HEK293 (cell line): ENCODE measurements around the gene DLGAP5.

Experiments used
- EGR2 ChIP-seq: fragments of 450-650 bp; formaldehyde crosslinking; IDR thresholded peaks from 2 replicates; pipeline ENCODE4 v1.5.1; 2016; ENCODE audit warnings: low read depth, missing biosample characterization, missing genetic modification characterization
- HIC1 ChIP-seq: fragments of 450-650 bp; formaldehyde crosslinking; IDR thresholded peaks from 2 replicates; pipeline ENCODE4 v1.5.1; 2016; ENCODE audit warnings: missing biosample characterization, missing genetic modification characterization
- HOXD13 ChIP-seq: sonication (generic); formaldehyde crosslinking; IDR thresholded peaks from 2 replicates; pipeline ENCODE4 v1.8.0; 2022; ENCODE audit warnings: missing genetic modification reagents, borderline replicate concordance
- KLF10 ChIP-seq: fragments of 450-650 bp; IDR thresholded peaks from 2 replicates; pipeline ENCODE4 v1.5.1; 2018; ENCODE audit warnings: missing biosample characterization, mild to moderate bottlenecking, missing genetic modification characterization
- KLF8 ChIP-seq: fragments of 450-650 bp; formaldehyde crosslinking; IDR thresholded peaks from 2 replicates; pipeline ENCODE4 v1.5.1; 2016; ENCODE audit warnings: missing biosample characterization, missing genetic modification characterization
- KLF9 ChIP-seq: fragments of 450-650 bp; formaldehyde crosslinking; IDR thresholded peaks from 2 replicates; pipeline ENCODE4 v1.5.1; 2016; ENCODE audit warnings: missing biosample characterization, missing genetic modification characterization, low read depth
- MZF1 ChIP-seq: fragments of 450-650 bp; formaldehyde crosslinking; IDR thresholded peaks from 2 replicates; pipeline ENCODE4 v1.5.1; 2017; ENCODE audit warnings: missing biosample characterization, missing genetic modification characterization, borderline replicate concordance
- REPIN1 ChIP-seq: fragments of 450-650 bp; formaldehyde crosslinking; IDR thresholded peaks from 2 replicates; pipeline ENCODE4 v1.5.1; 2017; ENCODE audit warnings: missing biosample characterization, missing genetic modification characterization, low read depth
- SP7 ChIP-seq: fragments of 450-650 bp; formaldehyde crosslinking; IDR thresholded peaks from 2 replicates; pipeline ENCODE4 v1.5.1; 2016; ENCODE audit warnings: missing biosample characterization, missing genetic modification characterization
- TRIM28 ChIP-seq: IDR thresholded peaks from 2 replicates; pipeline ENCODE4 v1.6.1; 2011; ENCODE audit warnings: low read length, control low read depth, borderline replicate concordance
- ZBTB1 ChIP-seq: fragments of 450-650 bp; formaldehyde crosslinking; IDR thresholded peaks from 2 replicates; pipeline ENCODE4 v1.5.1; 2016; ENCODE audit warnings: missing biosample characterization, missing genetic modification characterization
- ZBTB11 ChIP-seq: fragments of 450-650 bp; formaldehyde crosslinking; conservative IDR thresholded peaks from 2 replicates; pipeline ENCODE4 v1.5.1; 2016; ENCODE audit warnings: low read depth, missing biosample characterization, missing genetic modification characterization
- ZBTB20 ChIP-seq: fragments of 450-650 bp; formaldehyde crosslinking; IDR thresholded peaks from 2 replicates; pipeline ENCODE4 v1.5.1; 2016; ENCODE audit warnings: missing biosample characterization, missing genetic modification characterization
- ZBTB8A ChIP-seq: fragments of 450-650 bp; formaldehyde crosslinking; IDR thresholded peaks from 2 replicates; pipeline ENCODE4 v1.5.1; 2016; ENCODE audit warnings: missing biosample characterization, missing genetic modification characterization
- ZFHX2 ChIP-seq: fragments of 450-650 bp; formaldehyde crosslinking; conservative IDR thresholded peaks from 2 replicates; pipeline ENCODE4 v1.5.1; 2016; ENCODE audit warnings: missing biosample characterization, missing genetic modification characterization
- ZIC2 ChIP-seq: fragments of 450-650 bp; formaldehyde crosslinking; IDR thresholded peaks from 2 replicates; pipeline ENCODE4 v1.5.1; 2016; ENCODE audit warnings: missing biosample characterization, missing genetic modification characterization
- ZNF114 ChIP-seq: fragments of 450-650 bp; formaldehyde crosslinking; IDR thresholded peaks from 2 replicates; pipeline ENCODE4 v1.5.0; 2017; ENCODE audit warnings: missing biosample characterization, missing genetic modification characterization
- ZNF311 ChIP-seq: fragments of 450-650 bp; formaldehyde crosslinking; IDR thresholded peaks from 2 replicates; pipeline ENCODE4 v1.5.1; 2017; ENCODE audit warnings: missing biosample characterization, missing genetic modification characterization, borderline replicate concordance
- ZNF324 ChIP-seq: fragments of 450-650 bp; formaldehyde crosslinking; IDR thresholded peaks from 2 replicates; pipeline ENCODE4 v1.5.1; 2016; ENCODE audit warnings: missing biosample characterization, missing genetic modification characterization
- ZNF394 ChIP-seq: fragments of 450-650 bp; formaldehyde crosslinking; IDR thresholded peaks from 2 replicates; pipeline ENCODE4 v1.5.1; 2016; ENCODE audit warnings: missing biosample characterization, missing genetic modification characterization, mild to moderate bottlenecking, moderate library complexity, borderline replicate concordance
- ZNF529 ChIP-seq: fragments of 450-650 bp; formaldehyde crosslinking; IDR thresholded peaks from 2 replicates; pipeline ENCODE4 v1.5.1; 2017; ENCODE audit warnings: missing genetic modification characterization, missing biosample characterization; ENCODE audit not compliant: insufficient replicate concordance
- ZNF548 ChIP-seq: fragments of 450-650 bp; formaldehyde crosslinking; IDR thresholded peaks from 2 replicates; pipeline ENCODE4 v1.5.1; 2016; ENCODE audit warnings: missing biosample characterization, missing genetic modification characterization
- ZNF600 ChIP-seq: fragments of 450-650 bp; formaldehyde crosslinking; IDR thresholded peaks from 2 replicates; pipeline ENCODE4 v1.5.1; 2016; ENCODE audit warnings: missing biosample characterization, missing genetic modification characterization
- ZNF621 ChIP-seq: fragments of 450-650 bp; formaldehyde crosslinking; IDR thresholded peaks from 2 replicates; pipeline ENCODE4 v1.5.1; 2017; ENCODE audit warnings: missing biosample characterization, missing genetic modification characterization
- ZNF629 ChIP-seq: fragments of 450-650 bp; formaldehyde crosslinking; IDR thresholded peaks from 2 replicates; pipeline ENCODE4 v1.5.1; 2017; ENCODE audit warnings: missing biosample characterization, missing genetic modification characterization
- ZNF692 ChIP-seq: fragments of 450-650 bp; formaldehyde crosslinking; IDR thresholded peaks from 2 replicates; pipeline ENCODE4 v1.5.1; 2016; ENCODE audit warnings: missing biosample characterization, missing genetic modification characterization
- ZNF76 ChIP-seq: fragments of 450-650 bp; formaldehyde crosslinking; IDR thresholded peaks from 2 replicates; pipeline ENCODE4; 2016; ENCODE audit warnings: low read depth, missing biosample characterization, missing genetic modification characterization, borderline replicate concordance
- ZNF791 ChIP-seq: fragments of 450-650 bp; formaldehyde crosslinking; IDR thresholded peaks from 2 replicates; pipeline ENCODE4 v1.5.1; 2016; ENCODE audit warnings: missing biosample characterization, missing genetic modification characterization
- ZXDB ChIP-seq: fragments of 450-650 bp; formaldehyde crosslinking; IDR thresholded peaks from 2 replicates; pipeline ENCODE4 v1.5.1; 2016; ENCODE audit warnings: missing biosample characterization, missing genetic modification characterization
- TF ChIP-seq, protein P1 (sequence below): fragments of 450-650 bp; formaldehyde crosslinking; IDR thresholded peaks from 2 replicates; pipeline ENCODE4 v1.5.1; 2017; ENCODE audit warnings: missing biosample characterization, missing genetic modification characterization

The DLGAP5 gene

GRCh38 chr14:55191203-55192053, at the start of gene DLGAP5 (continued):
- TF ChIP-seq HOXD13 (CRISPR knock-in tag) (no peak), ZBTB20 (tag by site-specific recombination) (no peak), ZNF311 (tag by site-specific recombination) (no peak), ZIC2 (tag by site-specific recombination) (no peak), ZBTB8A (tag by site-specific recombination) (peak; percentile 98), ZNF621 (tag by site-specific recombination) (no peak), ZNF394 (tag by site-specific recombination) (peak; percentile 25; the same call in 1 of the 2 replicates), ZFHX2 (tag by site-specific recombination) (peak; percentile 86), ZNF791 (no peak), ZXDB (tag by site-specific recombination) (peak; percentile 43), HIC1 (tag by site-specific recombination) (peak; percentile 33; the same call in 1 of the 2 replicates), REPIN1 (tag by site-specific recombination) (no peak), ZNF529 (no peak), TRIM28 (no peak), ZNF629 (tag by site-specific recombination) (peak; percentile 77), SP7 (peak; percentile 54), ZNF692 (peak; percentile 18; the same call in 1 of the 2 replicates), KLF8 (tag by site-specific recombination) (peak; percentile 95), ZNF600 (tag by site-specific recombination) (0 out of 2 replicates have a peak, but pooled peaks have one; percentile 34), KLF10 (tag by site-specific recombination) (no peak), MZF1 (no peak), ZNF76 (tag by site-specific recombination) (peak; percentile 13; the same call in 1 of the 2 replicates), ZNF324 (0 out of 2 replicates have a peak, but pooled peaks have one; percentile 24), ZBTB11 (tag by site-specific recombination) (0 out of 2 replicates have a peak, but pooled peaks have one; percentile 26), ZBTB1 (tag by site-specific recombination) (0 out of 2 replicates have a peak, but pooled peaks have one; percentile 47), ZNF114 (tag by site-specific recombination) (no peak), ZNF548 (tag by site-specific recombination) (no peak), EGR2 (peak; percentile 83), KLF9 (peak; percentile 70)
- TF ChIP-seq, protein P1, sequence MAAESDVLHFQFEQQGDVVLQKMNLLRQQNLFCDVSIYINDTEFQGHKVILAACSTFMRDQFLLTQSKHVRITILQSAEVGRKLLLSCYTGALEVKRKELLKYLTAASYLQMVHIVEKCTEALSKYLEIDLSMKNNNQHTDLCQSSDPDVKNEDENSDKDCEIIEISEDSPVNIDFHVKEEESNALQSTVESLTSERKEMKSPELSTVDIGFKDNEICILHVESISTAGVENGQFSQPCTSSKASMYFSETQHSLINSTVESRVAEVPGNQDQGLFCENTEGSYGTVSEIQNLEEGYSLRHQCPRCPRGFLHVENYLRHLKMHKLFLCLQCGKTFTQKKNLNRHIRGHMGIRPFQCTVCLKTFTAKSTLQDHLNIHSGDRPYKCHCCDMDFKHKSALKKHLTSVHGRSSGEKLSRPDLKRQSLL (tag by site-specific recombination) = peak; percentile 80; the same call in 1 of the 2 replicates
